Activated CD4-positive, alpha-beta T cell treated with anti-CD3 and anti-CD28 coated beads for 4 hours (primary cell): Measurements from ENCODE around the gene MARCKS.

Experiments
- DNase-seq, 2 donors: peaks; one replicate each; pipeline ENCODE4 v3.0.0-alpha.2; 2020

Gene MARCKS

GRCh38 chr6:113854531-113855499 lies 2.3 kb upstream of the MARCKS start:
- DNase-seq, result peak in 1 of 2 donors; percentile 1

GRCh38 chr6:113855500-113856374 lies 1.4 kb upstream of the MARCKS start:
- DNase-seq, result no peak

DNA sequence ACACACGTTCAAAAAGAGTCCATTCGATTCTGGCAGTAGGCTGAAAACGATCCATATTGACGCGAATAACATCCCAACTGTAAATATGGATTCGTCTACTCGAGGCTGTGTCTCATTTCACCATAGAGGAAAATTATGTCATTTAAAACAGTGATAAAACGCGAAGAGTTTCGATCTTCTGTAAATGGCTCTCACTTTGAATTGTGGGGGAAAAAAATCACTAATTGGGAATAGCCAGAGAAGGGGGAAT lies 845 bp upstream of the MARCKS start:
- no peak for DNase-seq

GRCh38 chr6:113857556-113858479 lies 673 bp downstream of the MARCKS start:
- DNase-seq, result peak in 1 of 2 donors; percentile 2

DNA sequence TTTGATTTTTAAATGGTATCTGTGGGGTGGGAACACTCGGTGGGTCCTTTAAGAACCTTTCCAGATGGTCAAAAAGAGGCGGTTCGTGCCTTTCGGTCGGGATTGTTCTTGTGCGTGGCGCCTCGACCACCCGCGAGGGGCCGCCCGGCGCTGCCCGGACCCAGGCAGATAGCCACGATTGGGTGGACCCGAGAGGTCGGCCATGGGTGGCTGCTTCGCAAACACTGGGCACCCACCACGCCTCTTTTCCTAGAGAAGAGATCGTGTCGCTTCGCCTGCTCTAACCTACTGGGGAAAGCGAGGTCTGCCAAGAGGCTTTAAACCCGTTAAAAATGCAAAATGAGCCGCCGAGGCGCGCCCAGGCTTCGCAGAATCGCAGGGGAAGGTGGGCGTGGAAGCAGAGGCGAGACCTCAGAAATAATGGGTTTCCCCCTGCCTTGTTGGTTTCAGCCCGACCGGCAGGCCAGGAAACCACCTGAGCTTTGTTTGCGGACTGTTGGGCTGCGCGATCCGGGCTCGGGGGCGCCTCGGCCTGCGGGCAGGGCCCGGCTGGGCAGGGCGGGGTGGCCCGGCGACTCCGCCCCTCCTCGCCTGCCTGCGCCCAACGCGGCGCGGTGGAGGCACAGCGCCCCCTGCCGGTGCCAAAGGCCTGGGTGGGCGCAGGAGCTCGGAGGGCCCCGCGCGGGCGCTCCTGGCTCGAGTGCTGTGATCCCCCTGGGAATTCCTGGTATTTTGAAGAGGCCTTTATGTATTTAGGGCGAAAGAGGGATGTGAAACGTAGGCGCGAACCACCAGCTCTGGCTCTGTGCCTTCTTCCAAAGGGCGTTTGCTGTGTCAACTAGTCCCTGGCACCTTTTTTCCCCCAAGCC lies 1.6 kb downstream of the MARCKS start:
- peak; percentile 53 to 64 for DNase-seq

DNA sequence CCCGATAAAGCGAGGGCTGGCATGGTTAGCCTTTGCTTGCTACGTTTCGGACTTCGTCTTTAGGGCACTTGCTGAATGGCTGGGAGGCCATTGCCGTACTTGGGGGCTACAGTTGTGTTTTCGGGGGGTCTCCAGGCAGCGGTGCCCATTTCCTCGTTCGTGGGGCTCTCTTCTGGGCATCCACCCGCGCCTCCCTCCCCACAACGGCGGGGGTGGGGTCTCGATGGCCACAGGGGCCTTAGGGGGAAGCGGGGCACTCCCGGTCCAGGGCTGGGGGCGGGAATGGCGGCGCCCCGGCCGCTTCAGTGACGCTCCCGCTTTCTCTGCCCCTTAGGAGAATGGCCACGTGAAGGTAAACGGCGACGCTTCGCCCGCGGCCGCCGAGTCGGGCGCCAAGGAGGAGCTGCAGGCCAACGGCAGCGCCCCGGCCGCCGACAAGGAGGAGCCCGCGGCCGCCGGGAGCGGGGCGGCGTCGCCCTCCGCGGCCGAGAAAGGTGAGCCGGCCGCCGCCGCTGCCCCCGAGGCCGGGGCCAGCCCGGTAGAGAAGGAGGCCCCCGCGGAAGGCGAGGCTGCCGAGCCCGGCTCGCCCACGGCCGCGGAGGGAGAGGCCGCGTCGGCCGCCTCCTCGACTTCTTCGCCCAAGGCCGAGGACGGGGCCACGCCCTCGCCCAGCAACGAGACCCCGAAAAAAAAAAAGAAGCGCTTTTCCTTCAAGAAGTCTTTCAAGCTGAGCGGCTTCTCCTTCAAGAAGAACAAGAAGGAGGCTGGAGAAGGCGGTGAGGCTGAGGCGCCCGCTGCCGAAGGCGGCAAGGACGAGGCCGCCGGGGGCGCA lies 2.4 kb downstream of the MARCKS start:
- no peak for DNase-seq

- no peak for DNase-seq
These were observed 3.2 kb downstream of the MARCKS start for GRCh38 chr6:113860181-113860955.

GRCh38 chr6:113862112-113862511 lies 5.0 kb downstream of the MARCKS start:
- no peak for DNase-seq

- no peak for DNase-seq
These were observed 13.8 kb downstream of the MARCKS start for GRCh38 chr6:113870917-113871316.

DNA sequence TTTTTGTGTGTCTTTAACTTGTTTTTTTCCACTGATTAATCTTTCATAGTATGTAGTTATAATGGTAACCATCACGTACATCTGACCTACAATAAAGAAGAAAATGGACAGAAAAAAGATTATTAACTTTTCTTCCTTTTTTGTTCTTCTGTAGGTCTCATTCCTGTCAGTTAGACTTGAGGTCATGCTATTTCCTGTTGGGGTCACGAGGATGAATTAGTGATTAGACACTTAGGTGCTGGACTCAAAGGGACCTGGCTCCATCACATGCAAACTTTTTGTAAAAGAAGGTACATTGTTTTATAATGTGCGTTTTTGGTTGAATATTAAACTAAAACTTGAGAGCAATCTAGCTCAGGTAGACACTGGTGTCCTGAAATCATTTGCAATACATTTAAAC lies 14.8 kb downstream of the MARCKS start:
- DNase-seq, result no peak

DNA sequence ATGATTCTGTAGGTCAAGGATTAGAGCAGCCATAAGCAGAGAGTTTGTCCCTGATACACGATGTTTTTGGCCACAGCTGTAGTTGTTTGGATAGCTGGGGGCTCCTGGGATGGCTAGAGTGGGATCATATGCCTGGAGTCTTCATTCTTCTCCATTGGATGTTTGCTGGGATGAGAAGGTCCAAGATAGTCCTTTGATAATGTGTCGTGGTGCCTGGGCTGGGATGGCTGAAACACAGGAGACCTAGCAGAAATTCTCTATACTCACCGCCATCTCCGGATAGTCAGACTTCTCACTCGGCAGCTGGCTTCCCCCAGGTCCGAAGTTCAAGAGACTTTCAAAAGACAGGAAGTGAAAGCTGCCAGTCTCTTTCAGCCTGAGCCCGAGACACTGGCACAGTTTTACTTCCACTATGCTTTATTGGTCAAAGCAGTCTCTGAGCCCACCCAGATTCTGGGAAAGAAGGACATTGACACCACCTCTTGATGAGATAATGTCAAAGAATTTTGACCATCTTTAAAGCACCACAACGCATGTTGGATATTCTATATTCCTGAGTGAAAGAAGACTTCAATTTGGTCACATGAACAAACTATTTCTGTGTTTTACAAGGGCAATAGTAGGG lies 16.0 kb downstream of the MARCKS start:
- no peak for DNase-seq

GRCh38 chr6:113875470-113875869 lies 18.3 kb downstream of the MARCKS start:
- DNase-seq, result no peak

- DNase-seq, result no peak
These were observed 19.6 kb downstream of the MARCKS start for GRCh38 chr6:113876695-113877094.

GRCh38 chr6:113879186-113880096 lies 22.3 kb downstream of the MARCKS start:
- DNase-seq, result no peak

DNA sequence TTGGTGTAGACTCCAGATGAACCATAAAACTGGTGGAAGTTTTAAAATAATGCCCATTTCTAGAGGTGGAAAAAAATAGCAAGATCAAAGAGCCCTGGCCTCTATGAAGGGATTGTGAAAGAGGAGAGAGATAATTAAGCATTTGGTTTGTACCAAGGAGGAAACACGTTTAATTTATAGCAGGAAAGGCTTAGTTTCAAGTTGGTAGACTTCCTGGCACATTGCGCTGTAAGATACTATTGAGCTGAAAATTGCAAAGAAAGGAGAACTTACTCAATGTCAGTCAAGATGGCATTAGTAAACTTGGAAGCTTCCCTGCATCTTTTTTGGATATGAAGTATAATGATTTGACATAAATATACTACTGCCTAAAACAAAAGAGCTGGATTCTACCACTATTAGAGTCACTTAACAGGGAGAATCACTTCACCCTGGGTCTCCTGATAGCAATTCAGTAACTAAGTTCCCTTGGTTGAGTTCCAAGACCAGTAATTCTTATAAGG lies 24.4 kb downstream of the MARCKS start:
- DNase-seq, result no peak

DNA sequence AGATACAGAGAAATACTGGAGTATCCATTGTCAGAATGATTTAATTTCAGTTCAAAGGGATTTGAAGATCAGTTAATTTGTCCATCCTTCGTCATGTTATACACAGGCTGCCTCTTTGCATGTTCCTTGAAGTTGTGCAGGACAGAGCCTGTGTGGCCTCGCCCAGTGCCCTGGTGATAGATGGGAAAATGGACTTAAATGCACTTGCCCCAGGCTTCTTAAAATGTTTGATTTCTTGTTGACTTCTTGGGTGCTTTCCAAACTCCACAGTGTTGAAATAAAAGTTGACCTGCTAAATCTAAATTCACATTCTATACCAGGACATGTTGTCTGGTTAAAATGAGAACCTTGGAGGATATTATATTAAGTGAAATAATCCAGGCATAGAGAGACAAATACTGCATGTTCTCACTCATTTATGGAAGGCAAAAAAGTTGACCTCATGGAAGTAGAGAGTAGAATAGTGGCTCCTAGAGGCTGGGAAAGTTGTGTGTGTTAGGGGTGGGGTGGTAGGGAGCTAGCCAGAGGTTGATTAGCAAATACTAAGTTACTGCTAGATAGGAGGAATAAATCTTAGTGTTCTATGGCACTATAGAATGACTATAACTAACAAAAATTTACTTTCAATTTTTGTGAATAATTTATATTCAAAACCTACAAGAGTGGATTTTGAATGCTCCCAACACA lies 25.3 kb downstream of the MARCKS start:
- DNase-seq, result no peak

DNA sequence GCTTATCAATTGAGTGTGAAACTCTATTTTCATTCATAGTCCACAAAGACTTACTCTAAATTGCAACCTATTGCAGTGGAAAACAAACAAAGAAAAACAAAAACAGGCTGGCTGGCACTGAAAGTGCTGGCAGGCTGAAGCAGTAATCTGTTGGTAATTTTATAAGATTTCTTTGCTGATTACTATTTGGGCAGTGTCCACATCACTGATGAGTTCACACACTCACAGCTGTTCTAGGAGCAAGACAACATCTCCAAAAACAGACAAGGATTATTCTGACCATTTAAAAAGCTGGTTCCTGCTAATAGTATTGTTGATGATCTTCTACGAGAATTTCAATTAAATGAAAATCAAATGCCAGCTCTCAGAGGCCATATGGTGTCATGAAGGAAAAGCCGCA lies 26.9 kb downstream of the MARCKS start:
- DNase-seq, result no peak

- no peak for DNase-seq
These were observed 29.4 kb downstream of the MARCKS start for GRCh38 chr6:113886512-113886911.
